GM23248 (cell line): ENCODE data around the gene PRSS8. TPM values are rescaled to one million over a fixed set of nuclear protein-coding genes. Genes with fewer than 3 reads are reported as not detected.

Experiments used
- DNase-seq: peaks from one replicate; pipeline ENCODE4 v3.0.0-alpha.2; 2015
- H2AFZ ChIP-seq: fragments of 200-600 bp; sonication (generic); 2 replicates; pipeline ENCODE4 v1.6.1; 2016; ENCODE audit warnings: antibody characterized with exemption
- H3F3A ChIP-seq: fragments of 200-600 bp; sonication (generic); 2 replicates; pipeline ENCODE4 v1.6.1; 2016; ENCODE audit warnings: mild to moderate bottlenecking, antibody characterized with exemption, mixed run types; ENCODE audit not compliant: insufficient read depth
- H3K27ac ChIP-seq: fragments of 200-600 bp; sonication (generic); 2 replicates; pipeline ENCODE4 v1.5.1; 2016; ENCODE audit warnings: mild to moderate bottlenecking
- H3K27me3 ChIP-seq: fragments of 200-600 bp; sonication (generic); replicated peaks from 2 replicates; pipeline ENCODE4 v1.6.1; 2016; ENCODE audit warnings: mild to moderate bottlenecking; ENCODE audit not compliant: insufficient read depth
- H3K36me3 ChIP-seq: fragments of 200-600 bp; sonication (generic); 2 replicates; pipeline ENCODE4 v1.6.1; 2016; ENCODE audit warnings: low read depth, mild to moderate bottlenecking
- H3K4me1 ChIP-seq: fragments of 200-600 bp; sonication (generic); 2 replicates; pipeline ENCODE4 v1.6.1; 2016; ENCODE audit warnings: mild to moderate bottlenecking; ENCODE audit not compliant: insufficient read depth
- H3K4me2 ChIP-seq: fragments of 200-600 bp; sonication (generic); one replicate; pipeline ENCODE4 v1.6.1; 2016; ENCODE audit warnings: mild to moderate bottlenecking; ENCODE audit not compliant: unreplicated experiment
- H3K4me3 ChIP-seq: fragments of 200-600 bp; sonication (generic); 2 replicates; pipeline ENCODE4 v1.5.1; 2016; ENCODE audit warnings: mild to moderate bottlenecking
- H3K79me2 ChIP-seq: fragments of 200-600 bp; sonication (generic); 2 replicates; pipeline ENCODE4 v1.6.1; 2016; ENCODE audit warnings: mild to moderate bottlenecking; ENCODE audit not compliant: insufficient read depth
- H3K9ac ChIP-seq: fragments of 200-600 bp; sonication (generic); 2 replicates; pipeline ENCODE4 v1.6.1; 2016; ENCODE audit warnings: mild to moderate bottlenecking
- H3K9me2 ChIP-seq: fragments of 200-600 bp; sonication (generic); 2 replicates; pipeline ENCODE4 v1.6.1; 2016; ENCODE audit warnings: mixed run types, mild to moderate bottlenecking, moderate library complexity; ENCODE audit not compliant: insufficient read depth
- H3K9me3 ChIP-seq: fragments of 200-600 bp; sonication (generic); one replicate; pipeline ENCODE4 v1.6.1; 2017; ENCODE audit warnings: low read depth
- H4K20me1 ChIP-seq: fragments of 200-600 bp; sonication (generic); 2 replicates; pipeline ENCODE4 v1.6.0; 2016; ENCODE audit not compliant: insufficient read depth
- EZH2 ChIP-seq: fragments of 200-600 bp; sonication (generic); IDR thresholded peaks from 2 replicates; pipeline ENCODE4 v1.6.1; 2018; ENCODE audit warnings: antibody characterized with exemption, mild to moderate bottlenecking; ENCODE audit not compliant: insufficient read depth, poor library complexity, severe bottlenecking
- EZH2phosphoT487 ChIP-seq: fragments of 200-600 bp; sonication (generic); IDR thresholded peaks from 2 replicates; pipeline ENCODE4 v1.6.1; 2018; ENCODE audit warnings: antibody characterized with exemption, moderate library complexity, mild to moderate bottlenecking, low read depth; ENCODE audit not compliant: insufficient read depth
- WGBS, 2 experiments: methylation state at CpG; one replicate each; pipeline ENCODE4 v1.1.6; 2015 to 2017; ENCODE audit warnings: low lambda C conversion rate in 2 of 2, low coverage in 1 of 2; ENCODE audit errors: missing lambda C conversion rate in 2 of 2; 5-methylcytosine and 5-hydroxymethylcytosine counted together
- in situ Hi-C: fragments of 300-500 bp; cut with MboI; formaldehyde crosslinking; loops from 2 replicates; pipeline ENCODE4 v1.15.0; 2020
- polyA plus RNA-seq: library from polyadenylated mRNA; unstranded; fragments of >200 nt; fragmentation: Nextera tagmentation; extraction: Ambion mirVana; gene quantifications from 2 replicates; pipeline ENCODE4 v1.2.1, GENCODE V29; 2016
- total RNA-seq: library from RNA; depleted of rRNA; stranded (reverse); fragments of >200 nt; shearing (Covaris generic); gene quantifications from 2 replicates; pipeline ENCODE4 v1.2.3, GENCODE V29; 2014

PRSS8 gene
- total and polyA plus RNA-seq, 2 experiments from 2014 or later = not detected

DNA sequence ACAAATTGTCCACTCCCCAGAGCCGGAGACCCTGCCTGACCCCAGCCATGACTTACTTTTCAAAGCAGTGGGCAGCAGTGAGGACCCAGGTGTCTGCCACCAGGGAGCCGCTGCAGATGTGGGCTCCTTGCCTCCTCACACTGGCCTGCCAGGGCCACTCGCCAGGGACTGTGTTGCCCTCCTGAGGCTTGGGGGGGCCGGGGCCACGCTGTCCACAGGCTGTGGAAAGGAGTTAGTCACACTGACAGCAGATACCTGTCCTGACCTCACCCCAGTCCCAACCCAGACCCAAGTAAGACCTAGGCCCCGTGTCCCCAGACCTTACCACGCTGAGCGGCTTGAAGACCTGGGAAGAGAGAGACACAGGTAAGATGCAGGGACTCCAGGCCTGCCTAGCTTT is 48.0 kb downstream of the PRSS8 start:
- no peaks in the 10 kb centered on the region for H3K9me2 ChIP-seq
- WGBS, 2 experiments = 96 to 97% methylated on average over 8 of the region's 8 CpGs

DNA sequence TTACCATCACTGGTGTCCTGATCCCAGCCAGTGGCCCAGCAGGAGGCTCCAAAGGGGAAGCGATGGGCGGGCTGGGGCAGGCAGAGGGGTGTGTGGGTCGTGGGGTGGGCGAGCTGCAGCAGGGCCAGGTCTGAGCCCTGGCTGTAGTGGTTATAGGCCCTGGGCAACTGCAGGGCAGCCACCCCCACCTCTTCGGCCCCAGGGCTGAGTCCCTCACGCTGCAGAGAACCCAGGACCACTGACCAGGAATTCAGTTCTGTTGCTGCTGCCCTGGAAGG is 49.0 kb downstream of the PRSS8 start:
- Histone ChIP-seq H3K4me3 (no peak overlapping the region), H2AFZ (no peak overlapping the region), H3K27me3 (no peaks in the 10 kb centered on the region), H3K9ac (no peak overlapping the region), H4K20me1 (no peaks in the 10 kb centered on the region), H3K27ac (no peak overlapping the region), H3K79me2 (peaks cover 59% of the 10 kb centered on the region), H3K9me2 (no peaks in the 10 kb centered on the region), H3K9me3 (no peaks in the 10 kb centered on the region), H3K36me3 (peaks cover 11% of the 10 kb centered on the region; the same call in 1 of the 2 replicates), H3K4me1 (peaks cover 15% of the 10 kb centered on the region), H3F3A (peaks cover 9% of the 10 kb centered on the region), H3K4me2 (no peak overlapping the region)
- WGBS, 2 experiments = 76 to 90% methylated on average over 4 to 6 of the region's 6 CpGs
- no peak for DNase-seq
- in situ Hi-C loops = no loop called here
- TF ChIP-seq EZH2 (no peak), EZH2phosphoT487 (no peak)

More for the DNA sequence above, 48.0 kb downstream of the PRSS8 start:
- TF ChIP-seq EZH2 (no peak), EZH2phosphoT487 (no peak)
- Histone ChIP-seq H3K4me1 (peaks cover 23% of the 10 kb centered on the region), H4K20me1 (no peaks in the 10 kb centered on the region), H3K79me2 (peaks cover 55% of the 10 kb centered on the region), H3K27me3 (no peaks in the 10 kb centered on the region), H3K4me2 (no peak overlapping the region), H3K4me3 (no peak overlapping the region), H2AFZ (no peak overlapping the region), H3K9ac (no peak overlapping the region), H3K36me3 (peaks cover 13% of the 10 kb centered on the region; the same call in 1 of the 2 replicates), H3K27ac (no peak overlapping the region), H3K9me3 (no peaks in the 10 kb centered on the region), H3F3A (peaks cover 16% of the 10 kb centered on the region)
- in situ Hi-C loops = no loop called here
- no peak for DNase-seq

DNA sequence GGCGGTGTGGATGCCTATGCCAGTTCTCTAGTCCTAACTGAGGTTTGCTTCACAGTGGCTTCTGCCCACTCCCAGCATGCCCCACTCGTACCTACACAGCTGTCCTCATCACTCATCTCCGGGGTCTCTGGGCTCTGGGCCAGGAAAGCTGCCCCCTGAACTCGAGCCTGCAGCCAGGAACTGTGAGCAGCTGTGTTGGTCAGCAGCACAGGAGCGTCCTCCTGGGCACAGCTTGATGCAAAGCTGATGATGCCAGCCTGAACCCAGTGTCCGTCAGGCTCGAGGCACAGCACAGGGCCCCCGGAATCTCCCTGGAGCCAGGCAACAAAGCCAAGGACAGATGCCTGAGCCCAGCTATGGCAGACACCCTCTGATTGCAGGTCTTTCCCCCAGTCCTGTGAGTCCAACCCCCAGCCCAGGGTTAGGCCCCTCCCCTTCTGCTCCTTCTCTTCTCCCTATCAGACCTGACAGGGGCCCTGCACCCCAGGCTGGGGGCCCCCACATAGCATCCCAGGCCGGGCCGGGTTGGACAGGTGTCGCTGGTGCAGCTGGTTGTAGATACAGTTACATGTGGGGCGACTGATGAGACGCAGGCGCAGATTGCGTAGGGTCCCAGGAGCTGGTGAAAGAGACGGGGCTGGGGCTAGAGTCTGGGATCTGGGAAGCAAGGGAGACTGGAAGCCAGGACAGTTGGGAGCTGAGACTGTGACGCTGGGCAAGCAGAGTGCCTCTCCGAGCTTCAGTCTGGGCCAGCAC is 49.5 kb downstream of the PRSS8 start:
- H3K9me3 ChIP-seq = no peaks in the 10 kb centered on the region
- H3K4me1 ChIP-seq = peaks cover 10% of the 10 kb centered on the region
- H3K9ac ChIP-seq = no peak overlapping the region
- 92% methylated on average over 18 of the region's 18 CpGs for WGBS, 2 experiments
- H3K27ac ChIP-seq = no peak overlapping the region
- H3F3A ChIP-seq = peaks cover 4% of the 10 kb centered on the region
- no peak overlapping the region for H2AFZ ChIP-seq
- no peaks in the 10 kb centered on the region for H4K20me1 ChIP-seq
- H3K4me3 ChIP-seq = no peak overlapping the region
- TF ChIP-seq EZH2 = no peak
- TF ChIP-seq EZH2phosphoT487 = no peak
- in situ Hi-C loops = no loop called here
- H3K36me3 ChIP-seq = peaks cover 6% of the 10 kb centered on the region; the same call in 1 of the 2 replicates
- no peak overlapping the region for H3K4me2 ChIP-seq
- no peaks in the 10 kb centered on the region for H3K27me3 ChIP-seq
- no peak for DNase-seq
- no peaks in the 10 kb centered on the region for H3K9me2 ChIP-seq
- peaks cover 54% of the 10 kb centered on the region for H3K79me2 ChIP-seq

DNA sequence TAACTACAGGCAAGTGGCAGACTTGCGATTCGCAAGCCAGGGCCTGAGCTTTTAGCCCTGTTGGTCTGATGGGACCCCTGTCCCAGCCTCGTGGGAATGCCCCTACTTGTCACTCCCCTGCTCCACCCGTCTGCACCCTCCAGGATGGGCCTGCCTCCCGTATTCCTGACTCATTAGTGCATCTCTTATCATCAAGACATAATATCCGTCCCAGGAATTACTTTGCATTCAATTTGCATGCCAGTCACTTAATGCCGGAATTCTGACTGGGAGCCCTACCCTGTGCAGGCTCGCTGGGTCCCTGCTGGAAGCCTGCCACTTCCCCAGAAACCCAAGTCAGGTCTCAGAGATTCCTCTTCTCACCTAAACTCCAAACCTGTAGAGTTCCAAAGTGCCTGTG is 50.1 kb downstream of the PRSS8 start:
- Histone ChIP-seq H3K4me1 (peaks cover 3% of the 10 kb centered on the region), H3K9me2 (no peaks in the 10 kb centered on the region), H3K27me3 (no peaks in the 10 kb centered on the region), H4K20me1 (no peaks in the 10 kb centered on the region), H3K27ac (no peak overlapping the region), H3K9ac (no peak overlapping the region), H2AFZ (no peak overlapping the region), H3K9me3 (no peaks in the 10 kb centered on the region), H3K4me3 (no peak overlapping the region), H3K36me3 (0 out of 2 replicates have a peak, but pooled peaks cover 5% of the 10 kb centered on the region), H3K79me2 (peaks cover 54% of the 10 kb centered on the region), H3F3A (no peaks in the 10 kb centered on the region), H3K4me2 (no peak overlapping the region)
- TF ChIP-seq EZH2 (no peak), EZH2phosphoT487 (no peak)
- in situ Hi-C loops = no loop called here
- WGBS, 2 experiments = 61 to 66% methylated on average over 8 of the region's 8 CpGs
- no peak for DNase-seq
